ENCODE measurements around the gene IFNAR2.
A peak's percentile ranks its signal among the peaks of the same experiment; 100 is the strongest.

IFNAR2 gene

DNA sequence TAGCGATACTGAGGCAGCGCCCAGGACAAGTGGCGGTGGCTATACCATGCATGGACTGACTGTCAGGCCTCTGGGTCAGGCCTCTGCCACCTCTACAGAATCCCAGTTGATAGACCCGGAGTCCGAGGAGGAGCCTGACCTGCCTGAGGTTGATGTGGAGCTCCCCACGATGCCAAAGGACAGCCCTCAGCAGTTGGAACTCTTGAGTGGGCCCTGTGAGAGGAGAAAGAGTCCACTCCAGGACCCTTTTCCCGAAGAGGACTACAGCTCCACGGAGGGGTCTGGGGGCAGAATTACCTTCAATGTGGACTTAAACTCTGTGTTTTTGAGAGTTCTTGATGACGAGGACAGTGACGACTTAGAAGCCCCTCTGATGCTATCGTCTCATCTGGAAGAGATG is 33.2 kb downstream of the IFNAR2 start:
- H3K27ac ChIP-seq (ENCODE audit: low read length), result no peak overlapping the region
- peaks cover 9% of the 10 kb centered on the region for H3K79me2 ChIP-seq (ENCODE audit: low read length)
- H3K27me3 ChIP-seq (ENCODE audit: low read depth, low read length), result no peaks in the 10 kb centered on the region
- 0 out of 2 replicates have a peak, but pooled peaks cover 5% of the 10 kb centered on the region for H4K20me1 ChIP-seq (ENCODE audit: insufficient read depth, low read length)
- no peaks in the 10 kb centered on the region for H3K9me3 ChIP-seq (ENCODE audit: insufficient read depth, low read length)
- H3K4me3 ChIP-seq (ENCODE audit: low read length), result no peak overlapping the region
- no peak overlapping the region for H3K9ac ChIP-seq (ENCODE audit: low read length)
- no peak for TF ChIP-seq EZH2phosphoT487 (IDR thresholded peaks at IDR 0.05; ENCODE audit: low read depth)
- TF ChIP-seq, protein P1, sequence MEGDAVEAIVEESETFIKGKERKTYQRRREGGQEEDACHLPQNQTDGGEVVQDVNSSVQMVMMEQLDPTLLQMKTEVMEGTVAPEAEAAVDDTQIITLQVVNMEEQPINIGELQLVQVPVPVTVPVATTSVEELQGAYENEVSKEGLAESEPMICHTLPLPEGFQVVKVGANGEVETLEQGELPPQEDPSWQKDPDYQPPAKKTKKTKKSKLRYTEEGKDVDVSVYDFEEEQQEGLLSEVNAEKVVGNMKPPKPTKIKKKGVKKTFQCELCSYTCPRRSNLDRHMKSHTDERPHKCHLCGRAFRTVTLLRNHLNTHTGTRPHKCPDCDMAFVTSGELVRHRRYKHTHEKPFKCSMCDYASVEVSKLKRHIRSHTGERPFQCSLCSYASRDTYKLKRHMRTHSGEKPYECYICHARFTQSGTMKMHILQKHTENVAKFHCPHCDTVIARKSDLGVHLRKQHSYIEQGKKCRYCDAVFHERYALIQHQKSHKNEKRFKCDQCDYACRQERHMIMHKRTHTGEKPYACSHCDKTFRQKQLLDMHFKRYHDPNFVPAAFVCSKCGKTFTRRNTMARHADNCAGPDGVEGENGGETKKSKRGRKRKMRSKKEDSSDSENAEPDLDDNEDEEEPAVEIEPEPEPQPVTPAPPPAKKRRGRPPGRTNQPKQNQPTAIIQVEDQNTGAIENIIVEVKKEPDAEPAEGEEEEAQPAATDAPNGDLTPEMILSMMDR (IDR thresholded peaks at IDR 0.05; ENCODE audit: low read depth, low read length), result no peak
- peaks cover 15% of the 10 kb centered on the region for H3K4me1 ChIP-seq (ENCODE audit: low read length)
- no peak overlapping the region for H2AFZ ChIP-seq (ENCODE audit: low read depth, low read length)
- no peak overlapping the region for H3K4me2 ChIP-seq (ENCODE audit: low read length)
- peaks cover 9% of the 10 kb centered on the region for H3K36me3 ChIP-seq (replicated peaks; ENCODE audit: low read depth, low read length)

DNA sequence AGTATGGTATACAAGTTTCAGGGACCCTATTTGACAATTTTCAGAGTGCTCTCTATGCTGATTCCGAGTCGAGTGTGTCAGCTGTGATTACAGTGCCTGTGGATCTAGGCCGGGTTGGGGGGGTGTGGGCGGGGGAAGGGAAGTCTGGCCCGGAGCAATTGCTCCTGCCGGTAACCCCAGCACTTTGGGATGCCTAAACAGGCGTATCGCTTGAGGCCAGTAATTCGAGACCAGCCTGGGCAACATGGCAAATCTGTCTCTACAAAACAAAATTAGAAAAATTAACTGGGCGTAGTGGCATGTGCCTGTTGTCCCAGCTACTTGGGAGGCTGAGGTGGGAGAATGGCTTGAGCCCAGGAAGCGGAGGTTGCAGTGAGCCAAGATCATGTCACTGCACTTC is 34.8 kb downstream of the IFNAR2 start:
- Histone ChIP-seq H3K4me2 (ENCODE audit: low read length) (no peak overlapping the region), H4K20me1 (ENCODE audit: insufficient read depth, low read length) (peaks cover 9% of the 10 kb centered on the region; the same call in 1 of the 2 replicates), H3K79me2 (ENCODE audit: low read length) (peaks cover 12% of the 10 kb centered on the region), H3K4me1 (ENCODE audit: low read length) (peaks cover 31% of the 10 kb centered on the region), H3K27me3 (ENCODE audit: low read depth, low read length) (no peaks in the 10 kb centered on the region), H3K9me3 (ENCODE audit: insufficient read depth, low read length) (no peaks in the 10 kb centered on the region), H3K4me3 (ENCODE audit: low read length) (no peak overlapping the region), H3K27ac (ENCODE audit: low read length) (no peak overlapping the region), H3K9ac (ENCODE audit: low read length) (no peak overlapping the region), H3K36me3 (replicated peaks; ENCODE audit: low read depth, low read length) (peaks cover 13% of the 10 kb centered on the region), H2AFZ (ENCODE audit: low read depth, low read length) (no peak overlapping the region)
- TF ChIP-seq, protein P1 (IDR thresholded peaks at IDR 0.05; ENCODE audit: low read depth, low read length), result no peak
- no peak for TF ChIP-seq EZH2phosphoT487 (IDR thresholded peaks at IDR 0.05; ENCODE audit: low read depth)

DNA sequence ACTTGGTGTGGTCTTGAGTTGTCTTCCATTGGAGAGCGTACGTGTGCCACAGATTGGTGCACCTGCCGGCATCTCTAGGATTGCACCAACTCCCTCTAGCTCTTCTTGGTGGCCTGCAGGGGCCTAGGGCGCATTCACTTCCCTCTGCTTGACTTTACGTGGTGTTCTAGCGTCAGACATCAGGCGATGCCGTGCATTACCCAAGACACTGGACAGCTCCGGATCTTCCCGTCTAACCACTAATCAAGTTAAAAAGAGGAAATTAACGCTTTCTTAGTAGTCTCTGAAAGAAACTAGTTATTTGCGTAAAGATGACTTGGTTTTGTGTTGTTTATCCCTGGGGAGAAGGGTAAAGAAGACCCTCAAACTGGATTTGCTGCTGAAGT is 35.9 kb downstream of the IFNAR2 start:
- H3K27ac ChIP-seq (ENCODE audit: low read length), result peak overlapping the region; percentile 47
- TF ChIP-seq, protein P1 (IDR thresholded peaks at IDR 0.05; ENCODE audit: low read depth, low read length), result no peak
- no peak for TF ChIP-seq EZH2phosphoT487 (IDR thresholded peaks at IDR 0.05; ENCODE audit: low read depth)
- no peaks in the 10 kb centered on the region for H3K27me3 ChIP-seq (ENCODE audit: low read depth, low read length)
- peaks cover 9% of the 10 kb centered on the region; the same call in 1 of the 2 replicates for H4K20me1 ChIP-seq (ENCODE audit: insufficient read depth, low read length)
- peak overlapping the region; percentile 78 for H3K4me3 ChIP-seq (ENCODE audit: low read length)
- no peak overlapping the region for H2AFZ ChIP-seq (ENCODE audit: low read depth, low read length)
- no peaks in the 10 kb centered on the region for H3K9me3 ChIP-seq (ENCODE audit: insufficient read depth, low read length)
- H3K79me2 ChIP-seq (ENCODE audit: low read length), result peaks cover 12% of the 10 kb centered on the region
- H3K9ac ChIP-seq (ENCODE audit: low read length), result peak overlapping the region; percentile 59
- H3K4me1 ChIP-seq (ENCODE audit: low read length), result peaks cover 35% of the 10 kb centered on the region
- H3K36me3 ChIP-seq (replicated peaks; ENCODE audit: low read depth, low read length), result peaks cover 17% of the 10 kb centered on the region
- peak overlapping the region; percentile 78 for H3K4me2 ChIP-seq (ENCODE audit: low read length)

DNA sequence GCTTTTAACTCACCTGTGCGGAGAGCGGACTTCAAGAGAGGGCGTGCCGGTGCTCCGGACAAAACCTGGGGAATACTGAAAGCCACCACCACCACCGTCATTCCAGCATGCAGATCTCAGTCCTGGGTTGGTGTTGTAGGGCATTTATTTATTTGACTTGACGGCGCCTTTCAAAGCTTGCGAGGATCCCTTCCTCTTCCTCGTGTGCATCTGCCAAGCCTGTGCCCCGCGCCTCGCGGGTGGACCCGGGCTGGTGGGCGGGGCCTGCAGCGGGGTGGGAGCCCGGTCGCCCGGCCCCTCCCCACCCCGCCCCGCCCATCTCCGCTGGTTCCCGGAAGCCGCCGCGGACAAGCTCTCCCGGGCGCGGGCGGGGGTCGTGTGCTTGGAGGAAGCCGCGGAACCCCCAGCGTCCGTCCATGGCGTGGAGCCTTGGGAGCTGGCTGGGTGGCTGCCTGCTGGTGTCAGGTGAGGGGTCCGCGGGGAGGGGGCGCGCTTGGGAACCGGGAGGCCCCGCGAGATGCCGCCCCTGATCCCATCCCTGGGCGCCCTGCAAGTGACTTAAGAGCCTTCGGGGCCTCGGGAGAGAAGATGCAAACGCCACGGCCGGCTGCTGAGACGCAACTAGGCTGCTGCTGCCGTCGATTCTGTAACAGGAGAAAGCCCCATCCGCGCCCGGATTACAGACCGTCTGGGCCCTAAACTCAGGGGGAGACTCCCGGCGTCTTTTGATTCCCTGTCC is 36.5 kb downstream of the IFNAR2 start, which contains the start of gene IL10RB:
TSS of gene IL10RB (plus strand) at position 318 of the 739 bp plus-strand sequence. CDS start at position 417, 99 bp downstream.
- peaks cover 35% of the 10 kb centered on the region for H3K4me1 ChIP-seq (ENCODE audit: low read length)
- no peaks in the 10 kb centered on the region for H3K9me3 ChIP-seq (ENCODE audit: insufficient read depth, low read length)
- TF ChIP-seq EZH2phosphoT487 (IDR thresholded peaks at IDR 0.05; ENCODE audit: low read depth), result no peak
- TF ChIP-seq, protein P1 (IDR thresholded peaks at IDR 0.05; ENCODE audit: low read depth, low read length), result no peak
- peak within 1 kb of the TSS; percentile 87 for H3K4me2 ChIP-seq (ENCODE audit: low read length)
- H3K27me3 ChIP-seq (ENCODE audit: low read depth, low read length), result no peaks in the 10 kb centered on the region
- peak within 1 kb of the TSS; percentile 78 for H3K4me3 ChIP-seq (ENCODE audit: low read length)
- H3K36me3 ChIP-seq (replicated peaks; ENCODE audit: low read depth, low read length), result peaks cover 22% of the 10 kb centered on the region
- H2AFZ ChIP-seq (ENCODE audit: low read depth, low read length), result no peak within 1 kb of the TSS
- H4K20me1 ChIP-seq (ENCODE audit: insufficient read depth, low read length), result peaks cover 9% of the 10 kb centered on the region; the same call in 1 of the 2 replicates
- peak within 1 kb of the TSS; percentile 76 for H3K9ac ChIP-seq (ENCODE audit: low read length)
- H3K79me2 ChIP-seq (ENCODE audit: low read length), result peaks cover 12% of the 10 kb centered on the region
- peak within 1 kb of the TSS; percentile 56 for H3K27ac ChIP-seq (ENCODE audit: low read length)

Measured in OCI-LY3 (cell line).